Cardiac muscle cell (in vitro differentiated cells and primary cell): ENCODE data around the gene SCUBE1. TPM values are rescaled to one million over a fixed set of nuclear protein-coding genes. Genes with fewer than 3 reads are reported as not detected.

Source experiments
- DNase-seq, 2 donors: peaks; one replicate each; pipeline versions ENCODE4 v3.0.0 to v3.0.0-alpha.2; 2010 to 2017; ENCODE audit warnings: low read depth in 1 of 2, low spot score in 1 of 2
- H3K27ac ChIP-seq: fragments of 200-600 bp; sonication (generic); 2 replicates; pipeline ENCODE4 v1.5.1; 2016
- H3K27me3 ChIP-seq: fragments of 200-600 bp; sonication (generic); 2 replicates; pipeline ENCODE4 v1.6.0; 2016; ENCODE audit warnings: control low read depth
- H3K36me3 ChIP-seq: fragments of 200-600 bp; sonication (generic); 2 replicates; pipeline ENCODE4 v1.5.1; 2016; ENCODE audit warnings: control low read depth
- H3K4me1 ChIP-seq: fragments of 200-600 bp; sonication (generic); 2 replicates; pipeline ENCODE4 v1.8.1; 2017; ENCODE audit warnings: low read depth, mild to moderate bottlenecking, mixed run types
- H3K4me3 ChIP-seq: fragments of 200-600 bp; sonication (generic); 2 replicates; pipeline ENCODE4 v1.5.1; 2016; ENCODE audit warnings: mild to moderate bottlenecking
- H3K9me3 ChIP-seq: fragments of 200-600 bp; sonication (generic); 2 replicates; pipeline ENCODE4 v1.5.1; 2017; ENCODE audit warnings: low read depth, mild to moderate bottlenecking, control low read depth
- CTCF ChIP-seq: IDR thresholded peaks from 2 replicates; pipeline ENCODE4 v1.5.1; 2012; ENCODE audit warnings: low read depth, mild to moderate bottlenecking, low read length
- polyA plus RNA-seq: library from polyadenylated mRNA; unstranded; fragments of >200 nt; fragmentation: Nextera tagmentation; extraction: Ambion mirVana; gene quantifications from 2 replicates; pipeline ENCODE4 v1.2.1, GENCODE V29; 2016
- total RNA-seq: library from RNA; depleted of rRNA; stranded (reverse); fragments of >200 nt; gene quantifications from 2 replicates; pipeline ENCODE4 v1.2.3, GENCODE V29; 2016

Gene SCUBE1
- total and polyA plus RNA-seq, 2 experiments from 2014 or later = 2.1 to 6.9 TPM

GRCh38 chr22:43158778-43159483 lies 184.2 kb downstream of the SCUBE1 start:
- DNase-seq = no peak
- no peak overlapping the region for H3K4me3 ChIP-seq
- H3K4me1 ChIP-seq = no peaks in the 10 kb centered on the region
- H3K36me3 ChIP-seq = no peaks in the 10 kb centered on the region
- H3K9me3 ChIP-seq = no peaks in the 10 kb centered on the region
- TF ChIP-seq CTCF = no peak
- H3K27me3 ChIP-seq = no peaks in the 10 kb centered on the region
- no peak overlapping the region for H3K27ac ChIP-seq

- Histone ChIP-seq H3K27me3 (no peaks in the 10 kb centered on the region), H3K36me3 (no peaks in the 10 kb centered on the region), H3K27ac (no peak overlapping the region), H3K4me3 (no peak overlapping the region), H3K9me3 (no peaks in the 10 kb centered on the region), H3K4me1 (no peaks in the 10 kb centered on the region)
- DNase-seq = no peak
- no peak for TF ChIP-seq CTCF
Measured at GRCh38 chr22:43157874-43158546, 185.2 kb downstream of the SCUBE1 start.

GRCh38 chr22:43156413-43156812 lies 186.8 kb downstream of the SCUBE1 start:
- Histone ChIP-seq H3K9me3 (no peaks in the 10 kb centered on the region), H3K27ac (no peak overlapping the region), H3K27me3 (peaks cover 8% of the 10 kb centered on the region), H3K4me1 (no peaks in the 10 kb centered on the region), H3K4me3 (no peak overlapping the region), H3K36me3 (no peaks in the 10 kb centered on the region)
- no peak for TF ChIP-seq CTCF
- no peak for DNase-seq

- TF ChIP-seq CTCF = no peak
- no peak for DNase-seq
- H3K9me3 ChIP-seq = no peaks in the 10 kb centered on the region
Measured at GRCh38 chr22:43155789-43156188, 187.4 kb downstream of the SCUBE1 start.

GRCh38 chr22:43154887-43155536 lies 188.2 kb downstream of the SCUBE1 start:
- H3K9me3 ChIP-seq = no peaks in the 10 kb centered on the region
- H3K36me3 ChIP-seq = no peaks in the 10 kb centered on the region
- H3K27me3 ChIP-seq = peaks cover 8% of the 10 kb centered on the region
- H3K4me1 ChIP-seq = no peaks in the 10 kb centered on the region
- H3K27ac ChIP-seq = no peak overlapping the region
- no peak for TF ChIP-seq CTCF
- no peak overlapping the region for H3K4me3 ChIP-seq
- no peak for DNase-seq

More at GRCh38 chr22:43155789-43156188, 187.4 kb downstream of the SCUBE1 start:
- peaks cover 8% of the 10 kb centered on the region for H3K27me3 ChIP-seq
- no peaks in the 10 kb centered on the region for H3K36me3 ChIP-seq
- H3K4me1 ChIP-seq = no peaks in the 10 kb centered on the region
- no peak overlapping the region for H3K4me3 ChIP-seq
- no peak overlapping the region for H3K27ac ChIP-seq
